ENCODE measurements around the gene C10orf95. TPM values are rescaled to one million over a fixed set of nuclear protein-coding genes. Genes with fewer than 3 reads are reported as not detected.

The C10orf95 gene
- polyA plus RNA-seq, 2 of the 4 experiments (the other 2 are of a cell fraction): 0.12 to 0.13 TPM

- DNase-seq (ENCODE audit: low read depth in 1 of 2, low spot score in 1 of 2) (no peak), FAIRE-seq (no peak), ATAC-seq (no peak)
- CTCF ChIA-PET: interaction anchor here (1.0 to 9.9 kb wide), 3 partner anchors 14 to 43 kb away, joined by 3 to 82 read pairs (median 3); no protein-coding TSS in a partner anchor
- POLR2A ChIA-PET: interaction anchor here (0.9 kb wide), 1 partner anchor 13 kb away, joined by 5 read pairs; no protein-coding TSS in a partner anchor
- Histone ChIP-seq H3K4me3 (no peak overlapping the region), H3K9me3 (no peaks in the 10 kb centered on the region), H3K4me1 (peaks cover 8% of the 10 kb centered on the region), H3K27ac (no peak overlapping the region), H3K4me2 (no peak overlapping the region)
- WGBS (ENCODE audit: missing lambda C conversion rate): 84% methylated on average over 3 of the region's 3 CpGs
- TF ChIP-seq ESRRA (IDR thresholded peaks at IDR 0.05; ENCODE audit: borderline replicate concordance, low read length) (no peak), RARB (CRISPR knock-in tag; IDR thresholded peaks at IDR 0.05) (no peak), CBX2 (IDR thresholded peaks at IDR 0.05; ENCODE audit: borderline replicate concordance, low read depth) (no peak)
Measured at GRCh38 chr10:102437515-102437914, 13.8 kb downstream of the C10orf95 start.

- CTCF ChIA-PET: interaction anchor here (1.7 to 17.4 kb wide), 4 partner anchors 13 to 160 kb away, joined by 4 to 337 read pairs (median 48); partner anchors contain the start of gene NFKB2
- no peak overlapping the region for H3K4me2 ChIP-seq
- 61% methylated on average over 6 of the region's 6 CpGs for WGBS (ENCODE audit: missing lambda C conversion rate)
- H3K4me3 ChIP-seq: no peak overlapping the region
- no peak overlapping the region for H3K27ac ChIP-seq
- peaks cover 12% of the 10 kb centered on the region for H3K4me1 ChIP-seq
- ATAC-seq (no peak), DNase-seq (ENCODE audit: low read depth in 1 of 2, low spot score in 1 of 2) (no peak), FAIRE-seq (no peak)
- TF ChIP-seq HMGXB4 (CRISPR knock-in tag; IDR thresholded peaks at IDR 0.05; ENCODE audit: borderline replicate concordance) (no peak), SMC3 (IDR thresholded peaks at IDR 0.05) (no peak), EP300 (IDR thresholded peaks at IDR 0.05) (no peak), KDM1A (IDR thresholded peaks at IDR 0.05; ENCODE audit: low read depth) (no peak), ZC3H11A (IDR thresholded peaks at IDR 0.05) (no peak), KDM5A (IDR thresholded peaks at IDR 0.05) (no peak), SREBF2 (IDR thresholded peaks at IDR 0.05) (no peak), HEYL (CRISPR knock-in tag; IDR thresholded peaks at IDR 0.05) (no peak), E2F6 (IDR thresholded peaks at IDR 0.05; ENCODE audit: borderline replicate concordance, low read depth) (no peak), BHLHE40 (IDR thresholded peaks at IDR 0.05; ENCODE audit: low read depth, low read length) (no peak)
- POLR2A ChIA-PET: no interaction called here
- no peaks in the 10 kb centered on the region for H3K9me3 ChIP-seq
Measured at GRCh38 chr10:102436312-102436711, 15.0 kb downstream of the C10orf95 start.

GRCh38 chr10:102435529-102436233, 15.7 kb downstream of the C10orf95 start:
- DNase-seq (ENCODE audit: low read depth in 1 of 2, low spot score in 1 of 2): no peak
- WGBS (ENCODE audit: missing lambda C conversion rate): 58% methylated on average over 14 of the region's 14 CpGs
- Histone ChIP-seq H3K9me3 (no peaks in the 10 kb centered on the region), H3K27ac (no peak overlapping the region), H3K4me2 (no peak overlapping the region), H3K4me1 (peaks cover 14% of the 10 kb centered on the region), H3K4me3 (no peak overlapping the region)
- ATAC-seq: no peak
- ChIA-PET POLR2A (interaction anchor here (2.0 kb wide), 1 partner anchor 15 kb away, joined by 5 read pairs; no protein-coding TSS in a partner anchor), CTCF (interaction anchor here (1.7 to 17.4 kb wide), 4 partner anchors 12 to 161 kb away, joined by 4 to 337 read pairs (median 48); partner anchors contain the start of gene NFKB2)
- FAIRE-seq: no peak
- TF ChIP-seq ATOH8 (CRISPR knock-in tag; IDR thresholded peaks at IDR 0.05; ENCODE audit: low read depth): no peak
- TF ChIP-seq ESRRA (IDR thresholded peaks at IDR 0.05; ENCODE audit: borderline replicate concordance, low read length): no peak
- no peak for TF ChIP-seq E2F6 (IDR thresholded peaks at IDR 0.05; ENCODE audit: borderline replicate concordance, low read depth)
- no peak for TF ChIP-seq ZFP36 (IDR thresholded peaks at IDR 0.05; ENCODE audit: borderline replicate concordance, partially characterized antibody)
- no peak for TF ChIP-seq SREBF2 (IDR thresholded peaks at IDR 0.05)
- no peak for TF ChIP-seq REST (IDR thresholded peaks at IDR 0.05)
- TF ChIP-seq EP300 (IDR thresholded peaks at IDR 0.05): no peak
- TF ChIP-seq CBX8 (IDR thresholded peaks at IDR 0.05): no peak
- no peak for TF ChIP-seq EHF (CRISPR knock-in tag; IDR thresholded peaks at IDR 0.05)
- no peak for TF ChIP-seq FOSL2 (IDR thresholded peaks at IDR 0.05)
- no peak for TF ChIP-seq FOSL2 (CRISPR knock-in tag; IDR thresholded peaks at IDR 0.05)
- TF ChIP-seq KDM1A (IDR thresholded peaks at IDR 0.05; ENCODE audit: low read depth): no peak
- no peak for TF ChIP-seq EHMT2 (IDR thresholded peaks at IDR 0.05; ENCODE audit: low read depth)
- no peak for TF ChIP-seq HES2 (IDR thresholded peaks at IDR 0.05)
- no peak for TF ChIP-seq POLR2A (IDR thresholded peaks at IDR 0.05; ENCODE audit: low read length)
- TF ChIP-seq HOXB13 (CRISPR knock-in tag; IDR thresholded peaks at IDR 0.05; ENCODE audit: low read depth): no peak
- no peak for TF ChIP-seq HEYL (CRISPR knock-in tag; IDR thresholded peaks at IDR 0.05)
- TF ChIP-seq MAFK (IDR thresholded peaks at IDR 0.05; ENCODE audit: partially characterized antibody): no peak

All from A549 (cell line).